Amygdala (tissue), 56 donors: Measurements from ENCODE around the gene STK32B.

ENCODE experiments used
- DNase-seq, 56 donors: peaks; one replicate each; lab custom pipeline; 2025; lab: John Stamatoyannopoulos, UW

Gene STK32B

DNA sequence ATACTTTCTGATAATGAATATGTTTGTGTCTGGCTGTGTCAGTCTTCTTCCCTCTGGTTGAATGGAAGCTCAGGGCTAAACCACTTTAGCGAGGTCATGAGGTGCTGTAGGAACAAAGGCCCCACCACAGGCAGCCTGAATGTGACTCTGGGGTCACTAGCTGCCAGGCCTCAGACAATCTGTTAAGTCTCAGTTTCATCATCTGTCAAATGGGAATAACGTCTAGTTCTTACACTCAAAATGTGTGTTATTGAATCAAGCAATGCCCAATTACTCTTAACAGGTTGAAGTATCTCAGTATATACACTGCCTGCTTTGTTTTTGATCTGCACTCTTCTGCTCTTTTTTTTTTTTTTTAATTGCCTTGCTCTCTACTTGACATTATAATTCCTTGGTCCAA lies 148.6 kb downstream of the STK32B start:
- DNase-seq = no peak

DNA sequence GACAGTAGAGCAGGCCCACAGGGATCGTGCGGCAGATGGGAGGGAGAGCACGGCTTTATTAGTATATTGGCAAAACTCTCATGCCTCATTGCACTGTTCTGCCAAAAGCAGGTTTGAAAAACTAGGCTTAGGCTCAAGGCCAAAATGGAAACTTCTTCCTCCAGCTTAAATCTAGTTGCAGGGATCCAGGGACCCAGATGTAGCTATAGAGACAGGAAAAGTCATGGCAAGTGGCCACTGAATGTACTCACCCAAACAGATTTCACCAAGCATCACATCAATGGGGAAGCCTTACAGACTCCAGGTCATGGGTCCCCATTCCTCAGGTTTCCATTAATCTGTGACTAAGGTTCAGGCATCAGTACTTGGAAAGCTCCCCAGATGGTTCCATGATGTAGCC lies 149.2 kb downstream of the STK32B start:
- no peak for DNase-seq

DNA sequence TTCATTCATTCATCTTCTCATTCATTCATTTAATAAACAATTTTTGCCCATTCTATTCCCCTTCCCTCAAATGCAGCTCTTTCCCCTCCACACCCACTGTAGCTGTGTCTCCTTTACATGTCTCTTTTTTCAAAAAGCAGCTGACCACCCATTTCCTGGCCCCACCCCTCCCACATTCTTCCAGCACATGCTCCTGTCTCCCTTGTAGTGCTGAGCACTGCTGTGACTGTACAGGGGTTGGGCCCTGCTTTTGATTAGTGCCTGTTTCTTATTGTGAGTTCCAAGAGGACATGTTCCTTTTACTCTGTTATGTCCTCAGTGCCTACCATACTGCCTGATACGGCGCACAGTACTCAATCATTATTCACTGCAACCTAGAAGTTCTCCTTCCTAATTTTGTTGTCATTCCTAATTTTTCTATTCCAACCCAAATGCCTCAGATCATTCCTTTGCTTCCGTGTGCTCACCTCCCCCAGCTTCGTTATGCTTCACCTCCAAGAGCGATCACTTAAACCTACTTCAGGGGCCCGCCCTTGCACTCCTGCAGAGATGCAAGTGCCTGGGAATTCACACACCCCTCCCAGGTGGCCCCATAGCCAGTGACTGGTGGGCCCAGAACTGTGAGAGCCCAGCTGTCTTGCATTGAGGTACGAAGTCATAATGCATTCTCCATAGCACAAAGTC lies 152.2 kb downstream of the STK32B start:
- DNase-seq = no peak

DNA sequence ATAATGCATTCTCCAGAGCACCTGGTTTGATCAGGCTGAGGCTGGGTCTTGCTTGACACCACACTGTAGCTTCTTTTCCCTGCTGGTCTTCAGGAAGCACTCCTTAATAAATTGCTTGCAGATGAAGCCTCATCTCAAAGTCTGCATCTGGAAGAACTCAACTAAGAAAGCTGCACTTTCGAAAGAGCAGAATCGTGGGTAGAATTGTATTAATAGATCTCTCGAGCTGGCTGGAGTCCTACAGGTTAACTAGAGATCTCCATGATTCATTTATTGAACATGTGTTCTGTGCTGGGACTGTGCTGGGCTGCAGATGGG lies 152.7 kb downstream of the STK32B start:
- no peak for DNase-seq

DNA sequence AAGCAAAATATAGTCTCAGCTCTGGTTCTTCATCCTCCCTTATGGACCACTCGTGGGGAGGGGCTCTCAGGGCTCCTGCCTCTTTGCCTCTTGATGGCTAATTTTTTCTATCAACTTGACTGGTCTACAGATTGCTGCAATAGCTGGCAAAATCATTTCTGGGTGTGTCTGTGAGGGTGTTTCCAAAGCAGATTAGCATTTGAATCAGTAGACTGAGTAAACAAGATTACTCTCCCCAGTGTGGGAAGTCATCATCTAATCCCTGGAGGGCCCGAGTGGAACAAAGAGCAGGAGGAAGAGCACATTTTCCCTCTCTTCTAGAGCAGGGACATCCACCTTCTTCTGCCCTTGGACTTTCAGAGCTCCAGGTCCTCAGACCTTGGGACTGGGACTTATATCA lies 153.5 kb downstream of the STK32B start:
- DNase-seq = no peak

DNA sequence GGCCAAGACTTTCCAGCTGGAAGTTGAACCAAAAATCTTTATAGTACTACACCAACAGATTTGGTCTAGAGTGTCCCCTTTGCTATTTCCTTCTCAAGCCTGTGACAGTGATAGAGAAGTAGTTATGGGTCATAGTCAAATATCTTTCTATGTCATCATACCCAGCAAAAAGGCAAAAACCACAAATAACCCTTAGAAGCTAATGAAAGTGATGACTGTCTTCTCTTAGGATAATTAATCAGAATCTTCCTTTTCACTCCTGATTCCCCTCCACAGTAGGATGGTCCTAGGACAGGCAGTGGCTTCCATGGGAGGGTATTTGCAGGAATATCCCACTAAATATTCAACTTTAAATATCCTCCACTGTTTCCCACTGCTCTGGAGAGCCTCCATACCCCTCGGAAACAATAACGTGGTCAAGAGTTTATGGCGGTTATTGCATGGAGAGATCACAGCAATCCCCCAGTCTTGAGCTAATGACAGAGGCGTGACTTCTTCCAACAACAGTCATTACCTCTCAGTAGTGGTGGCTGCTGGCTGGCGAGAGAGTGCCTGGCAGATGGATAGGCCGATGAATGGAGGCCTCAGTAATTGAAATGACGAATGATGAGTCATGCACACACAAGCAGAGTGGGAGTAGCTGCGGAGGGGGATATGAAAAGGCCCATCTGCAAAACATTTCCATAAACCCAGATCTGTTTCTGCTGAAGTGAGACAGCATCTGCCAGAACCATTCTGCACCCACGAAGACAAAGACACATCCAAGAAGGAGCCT lies 154.9 kb downstream of the STK32B start:
- peak in 54 of 56 donors; percentile 3 to 87 (median 61) for DNase-seq

DNA sequence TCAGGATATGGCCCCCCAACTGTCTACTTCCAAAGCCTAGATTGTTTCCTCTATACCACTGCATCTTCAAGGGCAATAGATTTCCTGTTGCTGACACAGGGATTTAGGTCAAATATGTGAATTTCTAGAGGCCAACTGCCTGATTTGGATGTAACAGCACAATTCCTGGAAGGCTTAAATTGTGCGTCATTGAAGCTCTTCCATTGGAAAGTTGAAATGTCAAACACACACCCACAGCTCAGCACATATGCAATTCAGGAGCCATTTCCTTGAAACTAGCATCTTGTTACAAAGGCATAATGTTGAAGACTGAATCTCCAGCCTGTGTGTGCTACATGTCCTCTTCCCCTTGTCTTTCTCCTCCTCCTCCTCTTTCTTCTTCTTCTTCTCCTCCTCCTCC lies 158.6 kb downstream of the STK32B start:
- DNase-seq = no peak

DNA sequence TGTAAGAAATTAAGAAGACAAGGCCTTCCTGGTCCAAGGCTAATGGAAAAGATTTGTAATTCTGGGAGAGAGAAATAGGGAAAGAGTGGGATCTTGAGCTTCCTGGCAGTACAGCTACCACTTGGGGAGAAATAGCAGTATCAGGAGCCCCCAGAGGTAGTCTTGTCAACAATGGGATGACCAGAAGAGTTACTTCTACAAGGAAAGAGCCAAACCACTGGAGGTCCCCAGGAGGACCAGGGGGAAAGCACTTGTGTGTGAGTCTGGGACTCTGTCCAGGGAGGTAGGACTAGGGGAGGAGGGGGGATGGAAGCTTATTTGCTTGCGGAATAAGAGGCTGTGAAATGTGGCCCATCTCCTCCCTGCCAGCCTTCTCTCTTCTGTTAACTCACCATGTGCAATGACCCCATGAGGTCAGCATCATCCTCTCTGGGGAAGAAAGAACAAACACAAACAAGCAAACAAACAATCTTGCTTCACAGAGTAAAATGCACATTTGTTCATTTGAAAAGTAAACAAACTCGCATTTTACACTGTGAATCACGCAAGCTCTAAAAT lies 160.1 kb downstream of the STK32B start:
- DNase-seq = peak in 1 of 56 donors; percentile 11

DNA sequence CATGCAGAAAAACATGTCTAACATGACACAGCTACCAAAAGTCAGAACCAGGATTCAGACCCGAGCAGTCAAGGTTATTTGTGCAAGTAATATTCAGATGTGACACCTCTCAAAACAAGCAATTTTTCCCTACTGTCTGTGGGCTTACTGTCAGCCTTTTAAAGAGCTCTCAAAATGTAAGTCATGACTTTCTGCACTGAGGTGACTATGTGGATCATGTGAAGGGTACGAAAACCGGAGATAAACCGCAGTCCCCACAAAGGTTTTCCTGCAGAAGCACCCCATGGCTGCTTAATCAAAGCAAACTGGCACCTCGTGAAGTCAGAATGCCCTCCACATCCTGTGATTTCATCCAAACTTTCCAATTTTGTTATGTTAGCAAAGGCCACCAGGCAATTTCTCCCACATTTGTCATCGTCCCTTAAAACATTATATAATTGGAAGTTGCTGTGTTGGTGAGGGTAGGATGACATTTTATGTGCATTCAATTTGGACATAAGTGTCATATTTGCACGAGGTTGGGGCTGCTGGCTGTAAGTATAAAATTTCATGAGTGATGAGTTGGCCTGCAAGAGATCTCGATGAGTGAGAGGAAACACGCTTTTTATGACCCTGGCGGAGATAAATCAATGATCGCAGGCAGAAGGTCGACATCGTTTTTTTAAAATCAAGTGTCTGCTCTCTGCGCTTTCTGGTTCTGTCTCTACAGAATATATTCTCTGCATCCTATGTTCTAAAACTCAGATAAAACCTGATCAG lies 161.2 kb downstream of the STK32B start:
- no peak for DNase-seq

DNA sequence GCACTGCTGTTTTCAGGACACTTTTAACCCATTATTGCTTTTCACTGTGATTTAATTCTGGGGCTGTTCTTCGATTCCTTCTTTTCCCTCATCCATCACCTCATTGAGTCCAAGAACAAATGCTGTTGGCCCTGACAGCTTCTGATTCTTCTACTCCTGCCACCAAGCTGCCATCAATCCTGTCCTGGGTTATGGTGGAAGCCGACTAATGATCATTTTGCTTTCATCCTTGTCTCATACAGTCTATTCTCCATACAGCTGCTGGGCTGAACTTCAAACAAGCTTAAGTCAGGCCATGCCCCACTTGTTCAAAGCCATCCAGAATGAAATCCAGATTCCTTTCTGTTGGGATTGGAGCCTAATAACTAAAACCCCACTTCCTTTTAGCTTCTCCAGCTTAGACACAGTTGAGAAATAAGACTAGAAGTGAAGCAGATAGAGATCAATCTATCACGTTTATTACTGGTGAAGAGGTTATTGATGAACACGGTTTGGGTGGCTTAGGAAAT lies 161.9 kb downstream of the STK32B start:
- no peak for DNase-seq

DNA sequence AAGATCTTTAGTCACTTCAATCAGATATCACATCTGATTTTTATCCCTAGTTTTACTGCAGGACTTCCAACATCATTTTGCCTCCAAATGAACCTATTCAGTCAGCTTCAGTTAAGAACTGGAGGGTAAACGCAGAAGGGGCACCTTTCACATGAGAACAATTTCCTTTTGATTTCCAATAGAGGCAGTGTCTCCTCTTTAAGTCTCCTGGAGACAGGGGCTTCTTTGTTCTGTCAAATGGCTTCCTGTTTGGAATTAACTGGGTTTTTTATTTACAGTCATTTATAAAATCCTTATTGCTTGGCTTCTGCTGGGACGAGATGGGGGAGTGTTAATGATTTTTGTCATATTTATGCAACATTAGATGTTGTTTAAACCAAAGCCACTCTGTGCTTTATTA lies 164.0 kb downstream of the STK32B start:
- DNase-seq = no peak

DNA sequence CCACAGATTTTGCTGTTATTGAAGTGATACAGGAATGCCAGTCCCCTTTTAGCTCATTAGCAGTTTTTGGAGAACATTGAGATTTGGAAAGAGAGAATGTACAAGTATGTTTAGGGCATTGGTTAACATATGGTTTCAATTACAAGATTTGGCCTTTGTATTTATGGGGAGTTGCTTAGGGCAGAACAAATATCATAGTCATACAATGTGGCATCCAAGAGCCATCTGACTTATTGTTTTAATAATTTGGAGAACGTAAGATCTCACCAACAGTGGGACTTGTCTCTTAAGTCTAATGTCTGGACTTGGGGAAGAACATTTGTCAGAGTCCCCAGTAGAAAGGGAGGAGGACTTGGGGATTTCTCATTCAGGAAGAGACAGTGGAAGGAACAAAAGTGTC lies 166.1 kb downstream of the STK32B start:
- no peak for DNase-seq

DNA sequence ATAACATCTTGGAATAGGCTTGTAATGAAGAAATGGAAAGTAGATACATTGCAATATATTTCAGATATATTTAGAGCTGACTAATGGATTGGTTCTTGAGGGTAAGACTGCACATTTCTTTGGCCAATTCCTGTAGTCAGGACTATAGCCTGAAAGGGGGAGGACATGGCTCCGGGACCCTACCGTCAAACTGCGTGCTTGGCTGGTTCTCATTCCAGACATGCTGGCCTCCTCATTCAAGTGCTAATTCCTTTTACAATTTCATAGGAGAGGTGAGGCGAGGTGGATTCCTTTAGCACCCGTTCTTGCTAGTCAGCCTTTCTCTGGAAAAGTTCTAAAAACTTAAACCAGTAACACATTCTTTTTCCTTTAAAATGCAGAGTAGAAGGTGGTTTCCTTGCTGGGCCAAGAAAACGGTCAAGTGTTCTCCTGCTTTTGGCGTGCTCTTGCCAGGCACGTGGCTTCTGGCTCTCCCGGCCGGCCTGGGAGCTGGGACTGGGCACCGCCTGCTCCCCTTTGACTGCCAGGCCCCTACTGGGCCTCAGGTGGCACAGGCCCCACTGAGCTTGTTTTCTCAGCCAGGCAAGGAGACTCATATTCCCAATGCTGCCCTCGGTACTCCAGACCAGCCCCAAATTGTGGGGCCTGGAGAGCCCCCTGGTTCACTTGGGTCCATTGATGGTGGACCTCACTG lies 167.2 kb downstream of the STK32B start:
- no peak for DNase-seq

DNA sequence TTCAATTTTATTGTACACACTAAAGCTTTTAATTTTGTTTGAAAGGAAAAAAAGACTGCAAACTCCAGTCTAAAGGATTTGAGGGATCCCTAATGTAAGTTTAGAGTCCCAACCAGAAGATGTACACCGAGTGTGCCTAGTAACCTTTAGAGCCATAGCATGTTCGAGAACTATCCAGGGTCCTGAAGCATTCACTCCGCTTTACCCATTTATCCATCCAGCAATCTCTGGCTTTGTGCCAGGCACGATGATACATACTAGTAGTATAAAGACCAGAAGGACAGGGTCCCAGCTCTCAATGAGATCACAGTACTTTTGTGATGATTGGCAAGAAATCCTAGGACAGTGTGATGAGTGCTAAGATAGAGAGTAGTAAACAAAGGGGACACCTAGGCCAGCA lies 168.7 kb downstream of the STK32B start:
- DNase-seq = peak in 1 of 56 donors; percentile 14

DNA sequence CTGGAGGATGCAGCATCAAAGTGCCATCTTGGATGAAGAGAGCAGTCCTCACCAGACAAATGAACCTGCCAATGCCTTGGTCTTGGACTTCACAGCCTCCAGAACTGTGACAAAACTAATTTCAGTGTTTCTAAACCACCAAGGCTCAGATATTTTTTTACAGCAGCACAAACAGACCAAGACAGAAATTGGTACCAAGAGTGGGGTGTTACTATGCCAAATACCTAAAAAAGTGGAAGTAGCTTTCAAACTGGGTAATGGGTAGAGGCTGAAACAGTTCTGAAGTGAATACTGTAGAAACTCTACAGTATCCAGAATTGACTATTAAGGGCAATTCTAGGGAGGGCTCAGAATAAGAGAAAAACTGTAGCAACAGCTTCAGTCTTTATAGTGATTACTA lies 170.8 kb downstream of the STK32B start:
- DNase-seq = no peak

DNA sequence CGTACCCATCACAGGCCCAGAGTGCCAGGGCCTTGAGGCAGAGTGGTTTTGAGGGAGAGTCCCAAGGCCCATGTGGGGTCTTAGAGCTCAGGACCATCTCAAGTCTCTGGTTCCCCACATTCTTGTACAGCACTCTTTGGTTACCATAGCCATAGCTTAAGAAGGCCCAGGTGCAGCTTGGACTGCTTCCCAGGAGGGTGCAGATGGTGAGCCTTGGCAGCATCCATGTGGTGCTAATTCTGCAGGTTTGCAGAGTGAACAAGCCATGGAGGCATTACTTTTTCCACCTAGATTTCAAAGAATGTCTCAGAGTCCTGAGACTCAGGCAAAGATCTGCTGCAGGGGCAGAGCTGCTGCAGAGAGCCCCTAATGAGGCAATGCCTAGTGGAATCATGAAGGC lies 171.7 kb downstream of the STK32B start:
- no peak for DNase-seq

DNA sequence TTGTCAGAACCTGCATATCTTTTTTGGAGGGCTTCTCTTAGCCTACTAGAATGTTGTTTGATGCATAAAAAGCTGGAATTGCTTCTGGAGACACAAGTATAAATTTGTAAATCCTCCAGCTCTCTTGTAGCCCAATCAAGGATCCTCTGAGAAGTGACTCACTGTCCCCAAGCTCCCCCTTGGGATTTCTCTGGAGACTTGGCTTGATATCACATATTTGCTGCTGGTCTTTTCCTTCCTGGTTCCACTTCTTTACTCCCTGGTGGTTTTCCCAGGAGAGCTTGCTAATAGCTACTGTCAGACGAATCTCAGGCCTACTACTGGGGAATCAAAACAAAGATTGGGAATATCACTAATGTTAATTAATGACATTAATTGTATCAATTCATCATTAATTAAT lies 173.1 kb downstream of the STK32B start:
- DNase-seq = no peak

DNA sequence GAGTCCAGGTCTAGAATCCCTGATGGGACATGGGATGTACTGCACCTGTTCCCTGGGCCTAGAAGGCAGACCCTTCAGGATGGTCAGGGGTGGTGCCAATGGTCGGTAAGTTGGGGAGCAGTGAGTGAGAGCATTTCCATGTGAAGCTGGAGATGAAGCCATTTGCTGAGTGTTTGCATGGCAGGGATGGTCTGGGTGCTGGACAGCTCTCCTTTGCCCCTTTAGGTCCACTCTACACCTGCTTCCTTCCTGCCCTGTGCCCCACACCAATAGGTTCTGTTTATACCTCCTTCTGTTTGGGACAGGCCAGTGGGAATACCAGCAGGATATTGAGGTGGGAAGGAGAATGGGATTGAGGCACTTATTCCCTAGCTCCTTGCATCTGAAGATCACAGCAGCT lies 181.3 kb downstream of the STK32B start:
- no peak for DNase-seq

DNA sequence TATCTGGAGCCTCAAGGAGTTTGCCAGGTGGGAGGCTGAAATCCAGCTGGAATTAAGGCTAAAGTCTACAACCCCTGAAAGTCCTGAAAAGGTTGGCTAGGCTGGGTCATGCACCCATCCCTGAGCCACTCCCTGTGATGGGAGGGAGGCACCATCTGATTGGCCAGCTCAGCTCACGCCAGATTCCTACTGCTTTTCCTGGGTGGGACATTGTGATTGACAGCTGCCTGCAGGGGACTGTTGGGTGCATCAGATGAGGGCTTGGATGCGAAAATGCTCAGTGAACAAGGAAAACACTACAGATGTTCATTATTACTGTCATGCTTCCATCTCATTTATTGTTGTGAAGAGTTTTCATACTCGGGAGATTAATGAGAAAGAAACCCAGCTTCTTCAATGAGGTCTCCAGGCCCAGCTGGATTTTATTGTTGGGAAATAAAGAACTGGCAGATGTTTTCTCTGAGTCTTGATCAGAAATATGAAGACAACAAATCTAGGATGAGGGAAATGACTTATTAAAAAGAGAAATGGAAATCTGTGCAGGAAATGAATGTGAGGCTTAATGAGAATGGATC lies 185.9 kb downstream of the STK32B start:
- DNase-seq = no peak

DNA sequence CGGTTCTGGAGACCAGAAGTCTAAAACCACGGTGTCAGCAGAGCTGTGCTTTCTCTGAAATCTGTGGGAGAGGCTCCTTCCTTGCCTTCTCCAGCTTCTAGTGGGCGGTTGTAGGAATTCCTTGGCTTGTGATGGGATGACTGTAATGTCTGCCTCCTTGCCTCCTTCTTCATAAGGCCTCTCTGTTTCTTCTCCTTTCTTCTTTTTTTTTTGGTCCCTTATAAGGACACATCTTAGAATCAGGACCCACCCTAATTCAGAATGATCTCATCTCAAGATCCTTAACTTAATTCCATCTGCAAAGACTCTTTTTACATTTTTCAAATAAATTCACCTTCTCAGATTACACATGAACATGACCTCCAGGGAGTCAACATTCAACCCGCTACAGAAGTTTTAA lies 186.9 kb downstream of the STK32B start:
- DNase-seq = no peak
